Gastroesophageal sphincter (tissue), 3 donors: ENCODE data around the gene LIF.

Source experiments
- CTCF ChIP-seq, 4 experiments: fragments of 200-600 bp in 2 of 4; fragments of 450-650 bp in 2 of 4; sonication (generic) in 1 of 4; IDR thresholded peaks; one replicate each; pipeline ENCODE4 v1.5.1; 2017 to 2019; ENCODE audit warnings: antibody characterized with exemption in 4 of 4, mild to moderate bottlenecking in 2 of 4, moderate library complexity in 2 of 4
- POLR2A ChIP-seq, 2 donors: fragments of 450-650 bp; IDR thresholded peaks; one replicate each; pipeline ENCODE4 v1.6.1; 2017; ENCODE audit warnings: antibody characterized with exemption in 2 of 2, mild to moderate bottlenecking in 2 of 2, moderate library complexity in 1 of 2

GRCh38 chr22:30204742-30205111 lies 41.8 kb downstream of the LIF start:
- TF ChIP-seq CTCF (IDR thresholded peaks at IDR 0.05) = no peak
- no peak for TF ChIP-seq POLR2A (IDR thresholded peaks at IDR 0.05)
